H9 (cell line): Measurements from ENCODE around the gene RGL1. TPM values are rescaled to one million over a fixed set of nuclear protein-coding genes. Genes with fewer than 3 reads are reported as not detected.

Experiments used
- DNase-seq: peaks from one replicate; pipeline ENCODE4 v3.0.0-alpha.2; 2017
- H2AFZ ChIP-seq: one replicate; pipeline ENCODE4 v1.6.1; 2013; ENCODE audit warnings: mild to moderate bottlenecking, low read length, control low read depth, moderate library complexity
- H2AK5ac ChIP-seq: 2 replicates; pipeline ENCODE4 v1.6.1; 2013; ENCODE audit warnings: low read length, control low read depth, mixed read lengths; ENCODE audit not compliant: insufficient read length
- H2BK120ac ChIP-seq: one replicate; pipeline ENCODE4 v1.6.1; 2013; ENCODE audit warnings: low read depth, mild to moderate bottlenecking, low read length, control low read depth, inconsistent platforms; ENCODE audit not compliant: poor library complexity, severe bottlenecking
- H2BK12ac ChIP-seq: 2 replicates; pipeline ENCODE4 v1.6.1; 2013; ENCODE audit warnings: low read length, control low read depth, mixed read lengths, low read depth; ENCODE audit not compliant: insufficient read length
- H2BK15ac ChIP-seq: 2 replicates; pipeline ENCODE4 v1.6.1; 2013; ENCODE audit warnings: low read depth, low read length, control low read depth
- H2BK20ac ChIP-seq: one replicate; pipeline ENCODE4 v1.6.1; 2013; ENCODE audit warnings: low read depth, mild to moderate bottlenecking, low read length, control low read depth, inconsistent platforms; ENCODE audit not compliant: poor library complexity, severe bottlenecking
- H2BK5ac ChIP-seq: 2 replicates; pipeline ENCODE4 v1.6.1; 2013; ENCODE audit warnings: low read length, control low read depth, mixed read lengths; ENCODE audit not compliant: insufficient read length
- H3K14ac ChIP-seq: 2 replicates; pipeline ENCODE4 v1.6.1; 2013; ENCODE audit warnings: low read length, control low read depth; ENCODE audit not compliant: insufficient read depth
- H3K18ac ChIP-seq: 2 replicates; pipeline ENCODE4 v1.6.1; 2013; ENCODE audit warnings: low read depth, mild to moderate bottlenecking, mixed read lengths, low read length, control low read depth; ENCODE audit not compliant: insufficient read length
- H3K23ac ChIP-seq: 2 replicates; pipeline ENCODE4 v1.6.1; 2013; ENCODE audit warnings: low read length, control low read depth, mixed read lengths, low read depth; ENCODE audit not compliant: insufficient read length
- H3K23me2 ChIP-seq: 2 replicates; pipeline ENCODE4 v1.6.1; 2013; ENCODE audit warnings: low read depth, mild to moderate bottlenecking, mixed read lengths, low read length, control low read depth; ENCODE audit not compliant: insufficient read length, poor library complexity, severe bottlenecking
- H3K27ac ChIP-seq: 2 replicates; pipeline ENCODE4 v1.5.1; 2013; ENCODE audit warnings: low read length, control low read depth, mixed read lengths, low read depth; ENCODE audit not compliant: insufficient read length
- H3K27me3 ChIP-seq: 2 replicates; pipeline ENCODE4 v1.6.1; 2013; ENCODE audit warnings: low read length, control low read depth, inconsistent platforms; ENCODE audit not compliant: insufficient read depth
- H3K4ac ChIP-seq: 2 replicates; pipeline ENCODE4 v1.6.1; 2013; ENCODE audit warnings: low read depth, mild to moderate bottlenecking, control low read depth, inconsistent platforms, low read length, moderate library complexity
- H3K4me1 ChIP-seq: 2 replicates; pipeline ENCODE4 v1.6.1; 2013; ENCODE audit warnings: low read length, control low read depth, inconsistent platforms; ENCODE audit not compliant: insufficient read depth
- H3K4me2 ChIP-seq: 2 replicates; pipeline ENCODE4 v1.6.1; 2013; ENCODE audit warnings: low read length, control low read depth, mixed read lengths; ENCODE audit not compliant: insufficient read length, insufficient read depth
- H3K56ac ChIP-seq: 2 replicates; pipeline ENCODE4 v1.6.1; 2013; ENCODE audit warnings: low read depth, mild to moderate bottlenecking, mixed read lengths, low read length, control low read depth; ENCODE audit not compliant: insufficient read length
- H3K79me1 ChIP-seq: 2 replicates; pipeline ENCODE4 v1.6.1; 2013; ENCODE audit warnings: low read depth, mild to moderate bottlenecking, moderate library complexity, low read length, control low read depth, inconsistent platforms; ENCODE audit not compliant: insufficient read depth, poor library complexity, severe bottlenecking
- H3K79me2 ChIP-seq: 2 replicates; pipeline ENCODE4 v1.6.1; 2013; ENCODE audit warnings: low read length, control low read depth, inconsistent platforms; ENCODE audit not compliant: insufficient read depth
- H3K9ac ChIP-seq: 2 replicates; pipeline ENCODE4 v1.6.1; 2013; ENCODE audit warnings: low read length, control low read depth, mixed read lengths; ENCODE audit not compliant: insufficient read length; ENCODE audit errors: extremely low read depth
- H3K9me3 ChIP-seq: one replicate; pipeline ENCODE4 v1.6.1; 2013; ENCODE audit warnings: low read depth, low read length, inconsistent platforms; ENCODE audit not compliant: control insufficient read depth
- H3T11ph ChIP-seq: one replicate; pipeline ENCODE4 v1.6.1; 2013; ENCODE audit warnings: mild to moderate bottlenecking, low read length, control low read depth, inconsistent platforms
- H4K20me1 ChIP-seq: one replicate; pipeline ENCODE4 v1.6.1; 2013; ENCODE audit not compliant: control insufficient read depth, insufficient read length, insufficient read depth
- H4K5ac ChIP-seq: 2 replicates; pipeline ENCODE4 v1.6.1; 2013; ENCODE audit warnings: low read depth, mild to moderate bottlenecking, mixed read lengths, low read length, control low read depth; ENCODE audit not compliant: insufficient read length
- H4K8ac ChIP-seq: replicated peaks from 2 replicates; pipeline ENCODE4 v1.6.1; 2013; ENCODE audit warnings: low read length, control low read depth, mixed read lengths, low read depth; ENCODE audit not compliant: insufficient read length
- H4K91ac ChIP-seq: 2 replicates; pipeline ENCODE4 v1.6.1; 2013; ENCODE audit warnings: low read depth, mild to moderate bottlenecking, moderate library complexity, mixed read lengths, low read length, control low read depth; ENCODE audit not compliant: insufficient read length
- H3K27ac Mint-ChIP-seq, 3 experiments: 2 replicates in 2 of 3; 3 replicates in 1 of 3; pipeline ENCODE4 v1.8.0; 2020 to 2021; ENCODE audit warnings: mixed read lengths in 3 of 3, mild to moderate bottlenecking in 1 of 3, moderate library complexity in 1 of 3
- H3K27me3 Mint-ChIP-seq: 2 replicates; pipeline ENCODE4 v1.8.0; 2021; ENCODE audit warnings: low read depth, mild to moderate bottlenecking, moderate library complexity, mixed read lengths
- H3K36me3 Mint-ChIP-seq, 3 experiments: 2 replicates in 2 of 3; 3 replicates in 1 of 3; pipeline ENCODE4 v1.8.0; 2020 to 2021; ENCODE audit warnings: low read depth in 3 of 3, mixed read lengths in 3 of 3; ENCODE audit not compliant: insufficient read depth in 1 of 3
- H3K4me1 Mint-ChIP-seq, 2 experiments: 2 replicates each; pipeline ENCODE4 v1.8.0; 2020; ENCODE audit warnings: mixed read lengths in 2 of 2
- H3K4me3 Mint-ChIP-seq, 2 experiments: 2 replicates in 1 of 2; 3 replicates in 1 of 2; pipeline ENCODE4 v1.8.0; 2020 to 2021; ENCODE audit warnings: mild to moderate bottlenecking in 2 of 2, mixed read lengths in 2 of 2, moderate library complexity in 1 of 2
- H3K9me3 Mint-ChIP-seq, 2 experiments: 2 replicates in 1 of 2; 3 replicates in 1 of 2; pipeline ENCODE4 v1.8.0; 2020; ENCODE audit warnings: mild to moderate bottlenecking in 2 of 2, mixed read lengths in 2 of 2, moderate library complexity in 1 of 2
- CTCF ChIP-seq: fragments of 200-600 bp; sonication (generic); conservative IDR thresholded peaks from 3 replicates; pipeline ENCODE4 v1.8.0; 2021; ENCODE audit warnings: antibody characterized with exemption, mild to moderate bottlenecking
- WGBS: extraction: QIAGEN DNeasy Blood & Tissue Kit; methylation state at CpG from one replicate; pipeline ENCODE4 v1.1.7; 2013; ENCODE audit warnings: missing lambda C conversion rate, low lambda C conversion rate, mixed read lengths; ENCODE audit not compliant: insufficient read length; ENCODE audit errors: extremely low coverage; 5-methylcytosine and 5-hydroxymethylcytosine counted together
- total RNA-seq: library from RNA; stranded (reverse); gene quantifications from 2 replicates; pipeline ENCODE4 v1.2.1, GENCODE V29; 2021

Gene RGL1
- total RNA-seq, 1 experiment from 2014 or later: 1.4 TPM

- Histone ChIP-seq H3K4me2 (no peak overlapping the region), H2BK15ac (no peak overlapping the region), H2BK120ac (no peak overlapping the region), H3K27me3 (no peaks in the 10 kb centered on the region), H4K8ac (no peak overlapping the region), H2BK12ac (no peak overlapping the region), H4K91ac (no peak overlapping the region), H2AFZ (no peak overlapping the region), H3T11ph (no peak overlapping the region), H3K27ac (no peak overlapping the region), H3K4ac (no peak overlapping the region), H4K20me1 (no peaks in the 10 kb centered on the region), H3K23ac (no peak overlapping the region), H2BK5ac (no peak overlapping the region), H3K14ac (no peak overlapping the region), H3K56ac (no peak overlapping the region), H3K4me1 (peaks cover 5% of the 10 kb centered on the region; the same call in 1 of the 2 replicates), H3K79me1 (no peaks in the 10 kb centered on the region), H3K9ac (no peak overlapping the region), H4K5ac (no peak overlapping the region), H2BK20ac (no peak overlapping the region), H2AK5ac (no peak overlapping the region), H3K79me2 (no peaks in the 10 kb centered on the region), H3K18ac (no peak overlapping the region), H3K23me2 (no peaks in the 10 kb centered on the region), H3K9me3 (no peaks in the 10 kb centered on the region)
- no peaks in the 10 kb centered on the region for H3K27me3 Mint-ChIP-seq
- no CpG with 5 or more reads among the region's 4 CpGs for WGBS
- DNase-seq: no peak
- no peak overlapping the region; a peak in 1 of 7 replicates for H3K27ac Mint-ChIP-seq
- no peak overlapping the region for H3K4me3 Mint-ChIP-seq
- TF ChIP-seq CTCF: no peak
- no peaks in the 10 kb centered on the region for H3K9me3 Mint-ChIP-seq
- no peaks in the 10 kb centered on the region; a peak in 1 of 7 replicates for H3K36me3 Mint-ChIP-seq
- peaks cover 9 to 19% of the 10 kb centered on the region in 2 experiments for H3K4me1 Mint-ChIP-seq
Observed at GRCh38 chr1:183884526-183884925, 79.6 kb downstream of the RGL1 start.
